OCI-M2 (cell line): ENCODE data around the gene FMC1.
"Not testable (repeated sequence)": the region's sequence is repeated elsewhere in the genome, so short reads cannot be mapped to it uniquely, and the experiment has no call there.

Experiments used
- DNase-seq: peaks from one replicate; lab custom pipeline; 2025; ENCODE audit not compliant: unreplicated experiment; lab: John Stamatoyannopoulos, UW

Gene FMC1

GRCh38 chr7:139340037-139340807 lies 915 bp upstream of the FMC1 start:
- DNase-seq: peak; percentile 99

GRCh38 chr7:139340808-139341057 lies 404 bp upstream of the FMC1 start:
- no peak for DNase-seq

GRCh38 chr7:139341776-139342226 lies 664 bp downstream of the FMC1 start:
- DNase-seq: no peak

- no peak for DNase-seq
These were observed 3.9 kb downstream of the FMC1 start for GRCh38 chr7:139345042-139345441.

GRCh38 chr7:139351027-139351426 lies 9.9 kb downstream of the FMC1 start:
- no peak for DNase-seq

- DNase-seq: no peak
These were observed 13.6 kb downstream of the FMC1 start for GRCh38 chr7:139354729-139355128.

GRCh38 chr7:139355320-139355719 lies 14.2 kb downstream of the FMC1 start:
- DNase-seq: no peak

GRCh38 chr7:139357729-139358506 lies 16.8 kb downstream of the FMC1 start:
- DNase-seq: not testable (repeated sequence)

- DNase-seq: no peak
These were observed 17.6 kb downstream of the FMC1 start for GRCh38 chr7:139358541-139359365.

GRCh38 chr7:139359366-139360209 lies 18.5 kb downstream of the FMC1 start, which contains the start of gene LUC7L2:
Gene LUC7L2, plus strand, starts transcription at chr7:139359894. Its CDS starts 368 bp downstream, at chr7:139360262.
- peak; percentile 96 for DNase-seq

GRCh38 chr7:139360210-139360947 lies 19.2 kb downstream of the FMC1 start:
- DNase-seq: peak; percentile 87

- DNase-seq: no peak
These were observed 19.8 kb downstream of the FMC1 start for GRCh38 chr7:139360948-139361307.

- DNase-seq: no peak
These were observed 20.4 kb downstream of the FMC1 start for GRCh38 chr7:139361523-139361922.

- no peak for DNase-seq
These were observed 21.2 kb downstream of the FMC1 start for GRCh38 chr7:139362302-139362701.

- no peak for DNase-seq
These were observed 21.8 kb downstream of the FMC1 start for GRCh38 chr7:139362981-139363380.

- DNase-seq: no peak
These were observed 24.2 kb downstream of the FMC1 start for GRCh38 chr7:139365336-139365735.

- DNase-seq: no peak
These were observed 25.3 kb downstream of the FMC1 start for GRCh38 chr7:139366400-139366799.

GRCh38 chr7:139367438-139368155 lies 26.5 kb downstream of the FMC1 start:
- DNase-seq: no peak

GRCh38 chr7:139370301-139370942 lies 29.3 kb downstream of the FMC1 start:
- DNase-seq: no peak
